Hepatocyte (in vitro differentiated cells): Measurements from ENCODE around the gene WAPL. TPM values are rescaled to one million over a fixed set of nuclear protein-coding genes. Genes with fewer than 3 reads are reported as not detected.
"Not testable (repeated sequence)": the region's sequence is repeated elsewhere in the genome, so short reads cannot be mapped to it uniquely, and the experiment has no call there.

Source experiments
- DNase-seq: peaks from one replicate; pipeline ENCODE4 v3.0.0-alpha.2; 2016; ENCODE audit warnings: low spot score
- H2AFZ ChIP-seq: fragments of 200-600 bp; sonication (generic); 2 replicates; pipeline ENCODE4 v1.6.0; 2016; ENCODE audit warnings: antibody characterized with exemption, mild to moderate bottlenecking
- H3K27ac ChIP-seq: fragments of 200-600 bp; sonication (generic); 2 replicates; pipeline ENCODE4 v1.5.1; 2016; ENCODE audit warnings: mild to moderate bottlenecking
- H3K27me3 ChIP-seq: fragments of 200-600 bp; sonication (generic); 2 replicates; pipeline ENCODE4 v1.6.1; 2016
- H3K36me3 ChIP-seq: fragments of 200-600 bp; sonication (generic); replicated peaks from 2 replicates; pipeline ENCODE4 v1.5.1; 2016; ENCODE audit warnings: low read depth; ENCODE audit not compliant: insufficient read depth
- H3K4me1 ChIP-seq: fragments of 200-600 bp; sonication (generic); 2 replicates; pipeline ENCODE4 v1.5.1; 2016; ENCODE audit warnings: mild to moderate bottlenecking, moderate library complexity; ENCODE audit not compliant: insufficient read depth
- H3K4me2 ChIP-seq: fragments of 200-600 bp; sonication (generic); 2 replicates; pipeline ENCODE4 v1.6.0; 2016
- H3K4me3 ChIP-seq: fragments of 200-600 bp; sonication (generic); 2 replicates; pipeline ENCODE4 v1.5.1; 2016; ENCODE audit warnings: mild to moderate bottlenecking
- H3K79me2 ChIP-seq: fragments of 200-600 bp; sonication (generic); 2 replicates; pipeline ENCODE4 v1.6.0; 2017; ENCODE audit warnings: mild to moderate bottlenecking
- H3K9me2 ChIP-seq: fragments of 200-600 bp; sonication (generic); replicated peaks from 2 replicates; pipeline ENCODE4 v1.6.0; 2017; ENCODE audit warnings: mild to moderate bottlenecking; ENCODE audit not compliant: insufficient read depth
- H3K9me3 ChIP-seq: fragments of 200-600 bp; sonication (generic); 2 replicates; pipeline ENCODE4 v1.5.1; 2016; ENCODE audit warnings: low read depth, mild to moderate bottlenecking
- H4K20me1 ChIP-seq: fragments of 200-600 bp; sonication (generic); 2 replicates; pipeline ENCODE4 v1.6.0; 2016; ENCODE audit warnings: mild to moderate bottlenecking; ENCODE audit not compliant: insufficient read depth, poor library complexity, severe bottlenecking
- CTCF ChIP-seq: fragments of 200-600 bp; sonication (generic); IDR thresholded peaks from 2 replicates; pipeline ENCODE4 v1.5.1; 2016; ENCODE audit warnings: antibody characterized with exemption, mild to moderate bottlenecking; ENCODE audit not compliant: poor library complexity
- EZH2 ChIP-seq: fragments of 200-600 bp; sonication (generic); IDR thresholded peaks from 2 replicates; pipeline ENCODE4 v1.6.1; 2016; ENCODE audit warnings: antibody characterized with exemption, mild to moderate bottlenecking, borderline replicate concordance
- EZH2phosphoT487 ChIP-seq: fragments of 200-600 bp; sonication (generic); IDR thresholded peaks from one replicate; pipeline ENCODE4 v1.6.1; 2018; ENCODE audit warnings: antibody characterized with exemption, mild to moderate bottlenecking, low read depth, moderate library complexity; ENCODE audit not compliant: unreplicated experiment, severe bottlenecking
- WGBS: methylation state at CpG from one replicate; pipeline ENCODE4 v1.1.6; 2016; ENCODE audit warnings: low lambda C conversion rate; ENCODE audit errors: missing lambda C conversion rate; 5-methylcytosine and 5-hydroxymethylcytosine counted together
- polyA plus RNA-seq: library from polyadenylated mRNA; unstranded; fragments of >200 nt; fragmentation: Nextera tagmentation; extraction: Ambion mirVana; gene quantifications from 2 replicates; pipeline ENCODE4 v1.2.1, GENCODE V29; 2016
- total RNA-seq: library from RNA; depleted of rRNA; stranded (reverse); fragments of >200 nt; gene quantifications from 2 replicates; pipeline ENCODE4 v1.2.3, GENCODE V29; 2014

The WAPL gene, protein sequence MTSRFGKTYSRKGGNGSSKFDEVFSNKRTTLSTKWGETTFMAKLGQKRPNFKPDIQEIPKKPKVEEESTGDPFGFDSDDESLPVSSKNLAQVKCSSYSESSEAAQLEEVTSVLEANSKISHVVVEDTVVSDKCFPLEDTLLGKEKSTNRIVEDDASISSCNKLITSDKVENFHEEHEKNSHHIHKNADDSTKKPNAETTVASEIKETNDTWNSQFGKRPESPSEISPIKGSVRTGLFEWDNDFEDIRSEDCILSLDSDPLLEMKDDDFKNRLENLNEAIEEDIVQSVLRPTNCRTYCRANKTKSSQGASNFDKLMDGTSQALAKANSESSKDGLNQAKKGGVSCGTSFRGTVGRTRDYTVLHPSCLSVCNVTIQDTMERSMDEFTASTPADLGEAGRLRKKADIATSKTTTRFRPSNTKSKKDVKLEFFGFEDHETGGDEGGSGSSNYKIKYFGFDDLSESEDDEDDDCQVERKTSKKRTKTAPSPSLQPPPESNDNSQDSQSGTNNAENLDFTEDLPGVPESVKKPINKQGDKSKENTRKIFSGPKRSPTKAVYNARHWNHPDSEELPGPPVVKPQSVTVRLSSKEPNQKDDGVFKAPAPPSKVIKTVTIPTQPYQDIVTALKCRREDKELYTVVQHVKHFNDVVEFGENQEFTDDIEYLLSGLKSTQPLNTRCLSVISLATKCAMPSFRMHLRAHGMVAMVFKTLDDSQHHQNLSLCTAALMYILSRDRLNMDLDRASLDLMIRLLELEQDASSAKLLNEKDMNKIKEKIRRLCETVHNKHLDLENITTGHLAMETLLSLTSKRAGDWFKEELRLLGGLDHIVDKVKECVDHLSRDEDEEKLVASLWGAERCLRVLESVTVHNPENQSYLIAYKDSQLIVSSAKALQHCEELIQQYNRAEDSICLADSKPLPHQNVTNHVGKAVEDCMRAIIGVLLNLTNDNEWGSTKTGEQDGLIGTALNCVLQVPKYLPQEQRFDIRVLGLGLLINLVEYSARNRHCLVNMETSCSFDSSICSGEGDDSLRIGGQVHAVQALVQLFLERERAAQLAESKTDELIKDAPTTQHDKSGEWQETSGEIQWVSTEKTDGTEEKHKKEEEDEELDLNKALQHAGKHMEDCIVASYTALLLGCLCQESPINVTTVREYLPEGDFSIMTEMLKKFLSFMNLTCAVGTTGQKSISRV (N-terminal part only)
- total RNA-seq (36.5 and 41.4 TPM in 2 replicates), polyA plus RNA-seq (17.2 and 19.4 TPM in 2 replicates)

- Histone ChIP-seq H4K20me1 (peaks cover 37% of the 10 kb centered on the region), H3K4me1 (peaks cover 30% of the 10 kb centered on the region), H3K27ac (peak within 1 kb of the TSS; percentile 99), H3K79me2 (peaks cover 70% of the 10 kb centered on the region), H3K27me3 (no peaks in the 10 kb centered on the region), H2AFZ (peak within 1 kb of the TSS; percentile 80), H3K36me3 (no peaks in the 10 kb centered on the region), H3K4me3 (peak within 1 kb of the TSS; percentile 96), H3K9me2 (no peaks in the 10 kb centered on the region), H3K9me3 (no peaks in the 10 kb centered on the region), H3K4me2 (peak within 1 kb of the TSS; percentile 93)
- no peak for TF ChIP-seq EZH2phosphoT487
- TF ChIP-seq EZH2: no peak
- no peak for TF ChIP-seq CTCF
- 1% methylated on average over 86 of the region's 87 CpGs for WGBS
- DNase-seq: peak; percentile 98
Observed at GRCh38 chr10:86521678-86522509, at the start of gene WAPL. TSS of gene WAPL (minus strand) at chr10:86521792. CDS start at chr10:86518069, 3,723 bp downstream.

DNA sequence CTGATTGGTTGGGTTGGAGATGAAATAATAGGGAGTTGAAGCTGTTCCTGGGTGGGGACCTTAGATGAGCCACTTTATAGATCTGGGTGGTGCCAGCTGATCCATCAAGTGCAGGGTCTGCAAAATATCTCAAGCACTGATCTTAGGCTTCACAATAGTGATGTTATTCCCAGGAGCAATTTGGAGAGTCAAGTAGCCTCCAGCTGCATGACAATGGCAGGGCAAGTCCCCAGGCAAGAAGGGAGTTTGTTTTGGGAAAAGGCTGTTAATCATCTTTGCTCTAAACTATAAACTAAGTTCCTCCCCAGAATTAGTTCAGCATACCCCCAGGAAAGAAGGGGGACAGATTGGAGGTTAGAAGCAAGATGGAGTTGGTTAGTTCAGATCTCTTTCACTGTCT is 47.7 kb upstream of the WAPL start:
- TF ChIP-seq CTCF (no peak), EZH2phosphoT487 (no peak), EZH2 (no peak)
- H3K27ac ChIP-seq: no peak overlapping the region
- no peak overlapping the region for H3K4me2 ChIP-seq
- no peak overlapping the region for H3K4me3 ChIP-seq
- H3K9me2 ChIP-seq: no peaks in the 10 kb centered on the region
- no peaks in the 10 kb centered on the region for H3K4me1 ChIP-seq
- DNase-seq: no peak
- H4K20me1 ChIP-seq: no peaks in the 10 kb centered on the region
- no peaks in the 10 kb centered on the region for H3K27me3 ChIP-seq
- no peak overlapping the region for H2AFZ ChIP-seq
- H3K9me3 ChIP-seq: no peaks in the 10 kb centered on the region
- H3K79me2 ChIP-seq: no peaks in the 10 kb centered on the region
- H3K36me3 ChIP-seq: no peaks in the 10 kb centered on the region

DNA sequence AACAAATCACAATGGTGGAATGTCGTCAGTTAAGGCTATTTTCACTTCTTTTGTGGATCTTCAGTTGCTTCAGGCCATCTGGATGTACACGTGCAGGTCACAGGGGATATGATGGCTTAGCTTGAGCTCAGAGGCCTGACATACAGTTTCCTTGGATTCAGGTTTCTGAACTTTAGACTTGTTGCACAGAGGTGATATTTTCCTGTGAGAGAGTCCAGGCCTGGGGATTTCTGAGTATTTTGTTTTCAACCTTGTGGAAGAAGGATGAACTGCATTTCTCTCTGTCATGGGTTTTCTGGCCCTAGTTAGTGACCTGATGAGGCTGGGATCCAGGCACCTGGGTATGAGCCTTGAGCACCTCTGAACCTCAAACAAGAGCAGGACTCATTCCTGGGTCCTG is 44.9 kb upstream of the WAPL start:
- H3K79me2 ChIP-seq, H3K4me2 ChIP-seq, H3K9me2 ChIP-seq, H3K4me1 ChIP-seq, H3K4me3 ChIP-seq, H3K36me3 ChIP-seq, H4K20me1 ChIP-seq, H3K27me3 ChIP-seq, H3K27ac ChIP-seq, H3K9me3 ChIP-seq, H2AFZ ChIP-seq: not testable (repeated sequence)
- WGBS: 71% methylated on average over 2 of the region's 2 CpGs
- peak; percentile 19 for DNase-seq

- WGBS: 75% methylated on average over 6 of the region's 6 CpGs
- not testable (repeated sequence) for H3K4me2 ChIP-seq
Observed at GRCh38 chr10:86563338-86563737, 41.7 kb upstream of the WAPL start.

DNA sequence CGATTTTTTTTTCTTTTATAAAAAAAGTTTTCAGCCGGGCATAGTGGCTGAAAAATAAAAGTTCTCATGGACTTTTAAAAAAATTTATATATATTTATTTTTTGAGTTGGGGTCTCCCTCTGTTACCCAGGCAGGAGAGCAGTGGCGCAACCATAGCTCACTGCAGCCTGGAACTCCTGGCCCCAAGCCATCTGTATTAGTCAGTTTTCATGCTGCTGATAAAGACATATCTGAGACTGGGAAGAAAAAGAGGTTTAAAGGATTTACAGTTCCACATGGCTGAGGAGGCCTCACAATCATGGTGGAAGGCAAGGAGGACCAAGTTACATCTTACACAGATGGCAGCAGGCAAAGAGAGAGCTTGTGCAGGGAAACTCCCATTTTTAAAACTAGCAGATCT is 37.1 kb upstream of the WAPL start:
- H3K4me3 ChIP-seq, H3K79me2 ChIP-seq, H3K4me2 ChIP-seq, H3K9me3 ChIP-seq, H3K27ac ChIP-seq, H4K20me1 ChIP-seq, H2AFZ ChIP-seq, H3K9me2 ChIP-seq, DNase-seq, H3K4me1 ChIP-seq, H3K27me3 ChIP-seq, H3K36me3 ChIP-seq: not testable (repeated sequence)
- WGBS: 91% methylated on average over 3 of the region's 3 CpGs

More at GRCh38 chr10:86563338-86563737, 41.7 kb upstream of the WAPL start:
- H3K4me1 ChIP-seq, DNase-seq, H3K9me2 ChIP-seq, H3K27me3 ChIP-seq, H3K9me3 ChIP-seq, H3K79me2 ChIP-seq, H3K36me3 ChIP-seq, H3K4me3 ChIP-seq, H2AFZ ChIP-seq, H4K20me1 ChIP-seq, H3K27ac ChIP-seq: not testable (repeated sequence)
